HG03460 (cell line): Measurements from ENCODE around the gene GALNT9.

Experiments
- ATAC-seq: cut with Tn5 transposase; IDR thresholded peaks from one replicate; pipeline ENCODE4 v1.9.1; 2021; ENCODE audit not compliant: unreplicated experiment

The GALNT9 gene

GRCh38 chr12:132344601-132345000 is 15.2 kb upstream of the GALNT9 start:
- no peak for ATAC-seq

DNA sequence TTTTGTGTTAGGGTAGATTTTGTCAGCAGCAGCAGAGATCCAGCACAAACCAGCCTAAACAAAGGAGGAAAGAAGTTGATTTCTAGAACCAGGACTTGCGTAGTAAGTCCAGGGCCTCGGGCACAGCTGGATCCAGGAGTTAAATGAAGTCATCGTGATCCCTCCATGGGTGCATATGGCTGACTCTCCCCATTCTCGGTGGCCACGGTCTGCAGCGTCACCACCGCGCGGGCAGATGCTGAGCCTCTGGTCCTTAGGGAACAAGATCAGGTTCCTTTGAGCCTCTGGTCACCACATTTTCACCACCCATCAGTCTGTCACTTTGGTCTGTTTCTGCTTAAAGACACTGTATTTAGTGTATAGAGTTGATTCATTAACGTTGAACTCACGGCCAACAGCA is 14.8 kb upstream of the GALNT9 start:
- no peak for ATAC-seq

DNA sequence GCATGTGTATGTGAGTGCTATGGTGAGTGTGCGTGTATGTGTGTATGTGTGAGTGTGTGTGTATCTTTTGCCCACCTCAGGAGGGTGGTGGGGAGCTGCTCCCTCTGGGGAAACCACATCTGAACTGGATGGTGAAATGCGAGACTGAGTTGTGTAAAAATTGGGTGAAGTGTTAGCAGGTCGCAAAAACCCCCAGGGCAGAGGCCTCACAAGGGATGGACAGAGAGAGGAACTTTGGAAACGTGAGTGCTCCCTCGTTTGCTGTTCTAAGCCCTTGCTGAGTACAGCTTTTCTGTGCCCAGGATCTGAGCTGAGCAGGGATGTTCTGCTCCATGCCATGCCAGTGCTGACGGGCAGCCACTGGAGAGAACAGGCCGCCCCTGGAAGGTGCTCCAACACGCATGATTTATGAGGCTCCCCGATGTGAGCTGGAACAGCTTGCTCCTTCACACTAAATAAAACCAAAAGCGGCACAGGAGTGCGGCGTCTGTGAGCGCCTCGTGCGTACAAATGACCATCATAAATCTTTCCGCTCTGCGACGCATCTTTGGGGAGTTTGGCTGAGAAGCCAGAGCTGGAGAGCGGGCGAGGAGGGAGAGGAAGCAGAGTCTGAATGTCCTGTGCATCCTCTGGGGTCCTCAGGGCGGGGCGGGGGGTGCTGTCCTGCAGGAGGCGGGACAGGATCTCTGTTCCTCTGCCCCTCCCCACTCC is 14.1 kb upstream of the GALNT9 start:
- ATAC-seq: no peak

DNA sequence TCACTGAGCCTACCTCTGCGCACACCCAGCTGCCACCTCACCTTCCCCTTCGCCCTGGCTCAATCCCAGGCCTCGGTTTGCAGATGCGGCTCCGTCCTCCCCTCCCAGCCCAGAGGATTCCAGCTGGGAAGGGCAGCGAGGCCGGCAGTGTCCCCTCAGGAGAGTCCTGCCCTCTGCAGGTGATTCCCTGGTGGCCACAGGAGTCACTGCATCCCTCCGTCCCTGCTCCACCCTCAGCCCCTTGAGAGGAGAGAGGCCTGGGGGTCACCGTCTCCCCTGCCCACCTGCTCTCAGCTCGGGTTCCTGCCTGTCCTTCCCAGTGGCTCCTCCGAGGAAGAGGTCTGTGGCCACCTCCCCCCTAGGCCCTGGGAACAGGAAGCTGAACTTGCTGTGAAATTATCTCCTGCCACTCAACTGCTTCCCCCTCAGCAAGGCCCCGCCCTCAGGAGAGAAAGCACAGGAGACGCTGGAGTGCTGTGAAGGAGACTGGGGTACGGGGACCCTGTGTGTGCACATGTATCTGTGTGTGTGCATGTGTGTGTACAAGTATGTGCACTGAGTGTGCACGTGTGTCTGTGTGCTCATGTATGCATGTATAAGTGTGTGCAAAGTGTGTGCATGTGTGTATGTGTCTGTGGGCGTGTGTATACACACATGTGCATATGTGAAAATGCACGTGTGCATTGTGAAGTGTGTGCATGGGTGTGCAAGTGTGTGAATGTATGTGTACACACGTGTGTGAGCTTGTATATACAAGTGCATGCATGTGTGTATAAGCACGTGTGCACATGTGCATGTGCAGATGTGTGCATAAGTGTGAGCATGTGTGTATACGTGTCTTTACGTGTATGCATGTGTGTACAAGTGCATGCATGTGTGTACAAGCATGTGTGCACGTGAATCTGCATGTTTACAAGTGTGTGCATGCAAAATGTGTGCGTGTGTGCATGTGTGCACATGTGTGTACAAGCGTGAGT is 13.2 kb upstream of the GALNT9 start:
- no peak for ATAC-seq

- ATAC-seq: no peak
Measured at GRCh38 chr12:132341318-132342050, 12.1 kb upstream of the GALNT9 start.

- no peak for ATAC-seq
Measured at GRCh38 chr12:132340266-132341035, 11.1 kb upstream of the GALNT9 start.

GRCh38 chr12:132339856-132340255 is 10.5 kb upstream of the GALNT9 start:
- ATAC-seq: no peak

DNA sequence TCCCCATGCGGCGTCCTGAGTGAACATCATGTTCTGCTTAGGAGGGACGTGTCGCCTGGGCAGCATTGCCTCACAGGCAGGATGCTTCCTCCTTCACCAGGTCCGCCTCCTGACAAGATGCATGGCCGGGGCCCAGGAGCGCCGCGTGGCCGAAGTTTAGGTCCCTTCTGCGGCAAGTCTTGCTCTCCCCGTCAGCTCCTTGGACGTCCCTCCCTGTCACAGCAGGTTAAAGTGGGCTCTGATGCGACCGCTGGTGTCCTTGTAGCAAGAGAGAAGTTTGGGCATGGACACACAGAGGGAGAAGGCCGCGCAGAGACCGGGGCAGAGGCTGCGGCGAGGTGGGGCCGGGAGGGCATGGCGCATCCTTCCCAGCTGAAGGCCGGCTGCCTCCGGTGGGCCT is 9.4 kb upstream of the GALNT9 start:
- ATAC-seq: no peak

- ATAC-seq: no peak
Measured at GRCh38 chr12:132338311-132338710, 8.9 kb upstream of the GALNT9 start.

GRCh38 chr12:132337557-132337956 is 8.2 kb upstream of the GALNT9 start:
- no peak for ATAC-seq

DNA sequence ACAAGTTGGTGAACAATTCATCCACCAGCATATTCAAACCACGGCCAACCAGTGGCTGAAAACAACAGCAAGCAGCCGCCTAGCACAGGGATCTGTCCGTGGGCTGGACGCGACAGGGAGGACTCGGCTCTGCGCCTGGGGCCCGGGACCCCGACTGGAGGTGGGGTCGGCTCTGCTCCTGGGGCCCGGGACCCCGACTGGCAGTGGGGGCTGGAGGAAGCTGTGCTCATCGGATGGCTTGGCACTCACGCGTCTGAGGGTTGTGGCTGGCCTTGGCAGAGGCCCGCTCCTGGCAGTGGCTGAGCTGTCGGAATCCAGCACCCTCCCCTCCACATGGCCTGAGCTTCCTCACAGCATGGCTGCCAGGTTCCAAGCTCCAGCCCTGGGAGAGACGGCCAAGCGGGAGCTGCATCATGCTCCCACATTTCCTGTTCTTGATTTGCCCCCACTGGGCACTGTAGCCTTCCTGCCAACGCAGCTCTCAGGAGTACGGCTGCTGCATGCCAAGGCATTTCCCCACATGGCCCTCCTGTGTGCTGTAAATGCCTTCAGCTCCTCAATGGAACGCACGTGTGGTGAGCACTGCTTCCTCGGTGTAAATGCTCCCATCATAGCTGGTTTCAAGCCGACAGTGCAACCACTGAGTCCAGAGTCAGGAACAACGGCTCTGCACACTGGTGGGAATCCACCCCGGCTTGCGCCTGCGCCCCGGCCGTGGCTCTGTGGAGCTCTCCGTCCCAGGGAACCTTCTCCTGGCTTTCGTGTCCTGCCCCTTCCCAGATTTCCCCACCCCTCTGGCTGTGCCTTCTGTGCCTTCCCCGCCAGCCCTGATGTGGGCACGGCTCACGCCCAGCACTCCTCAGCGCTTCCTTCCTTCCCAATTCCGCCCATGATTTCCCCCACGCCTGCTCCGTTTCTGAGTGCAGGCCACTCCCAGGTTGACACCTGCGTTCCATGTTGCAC is 7.3 kb upstream of the GALNT9 start:
- no peak for ATAC-seq

DNA sequence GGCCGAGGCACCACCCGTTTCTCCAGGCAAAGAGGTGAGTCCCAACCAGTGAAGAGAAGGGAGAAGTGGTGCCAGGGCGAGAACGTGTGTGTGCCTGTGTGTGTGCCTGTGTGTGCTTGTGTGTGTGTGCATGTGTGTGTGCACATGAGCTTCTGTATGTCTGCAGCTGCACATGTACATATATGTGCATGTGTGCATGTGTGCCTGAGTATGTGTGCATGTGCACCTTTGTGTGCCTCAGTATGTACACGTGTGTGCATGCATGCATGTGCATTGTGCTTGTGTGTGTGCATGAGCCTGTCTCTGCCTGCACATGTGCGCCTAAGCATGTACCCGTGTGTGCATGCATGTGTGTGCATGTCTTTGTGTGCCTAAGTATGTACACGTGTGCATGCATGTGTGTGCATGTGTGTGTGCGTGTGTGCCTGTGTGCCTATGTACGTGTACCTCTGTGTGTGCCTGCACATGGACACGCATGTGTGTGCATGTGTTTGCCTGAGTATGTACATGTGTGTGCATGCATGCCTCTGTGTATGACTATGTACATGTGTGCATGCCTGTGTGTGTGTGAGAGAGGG is 5.9 kb upstream of the GALNT9 start:
- no peak for ATAC-seq

DNA sequence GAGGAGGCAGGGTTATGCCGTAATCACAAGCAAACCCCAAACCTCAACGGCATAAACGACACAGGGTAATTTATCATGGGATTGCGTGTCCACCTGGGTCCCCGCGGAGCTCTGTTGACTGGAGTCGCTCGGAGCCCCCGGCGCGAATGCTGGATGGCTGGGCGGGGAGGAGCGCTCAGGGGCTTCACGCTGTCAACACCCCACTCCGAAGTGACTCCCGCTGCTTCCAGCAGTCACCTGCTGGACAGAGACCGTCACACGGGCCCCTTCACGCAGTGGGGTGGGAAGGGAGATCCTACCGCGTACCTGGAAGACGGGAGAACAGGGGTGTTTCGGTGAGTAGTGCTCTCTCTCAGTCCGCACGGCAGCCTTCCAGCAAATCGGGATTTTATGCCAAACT is 4.4 kb upstream of the GALNT9 start:
- no peak for ATAC-seq

GRCh38 chr12:132333273-132333672 is 3.9 kb upstream of the GALNT9 start:
- ATAC-seq: no peak

DNA sequence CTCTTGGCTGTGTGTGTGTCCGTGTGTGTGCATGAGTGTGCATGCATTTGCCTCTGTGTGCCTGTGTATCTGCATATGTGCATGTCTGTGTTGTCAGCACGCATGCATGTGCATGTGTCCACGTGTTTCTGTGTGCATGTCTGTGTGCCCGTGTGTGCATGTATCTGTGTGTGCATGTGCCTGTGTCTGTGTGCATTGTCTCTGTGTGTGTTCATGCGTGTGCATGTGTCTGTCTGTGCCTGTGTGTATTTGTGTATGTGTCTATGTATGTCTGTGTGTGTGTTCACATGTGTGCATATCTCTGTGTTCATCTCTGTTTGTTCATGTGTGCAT is 1.1 kb upstream of the GALNT9 start:
- ATAC-seq: no peak

DNA sequence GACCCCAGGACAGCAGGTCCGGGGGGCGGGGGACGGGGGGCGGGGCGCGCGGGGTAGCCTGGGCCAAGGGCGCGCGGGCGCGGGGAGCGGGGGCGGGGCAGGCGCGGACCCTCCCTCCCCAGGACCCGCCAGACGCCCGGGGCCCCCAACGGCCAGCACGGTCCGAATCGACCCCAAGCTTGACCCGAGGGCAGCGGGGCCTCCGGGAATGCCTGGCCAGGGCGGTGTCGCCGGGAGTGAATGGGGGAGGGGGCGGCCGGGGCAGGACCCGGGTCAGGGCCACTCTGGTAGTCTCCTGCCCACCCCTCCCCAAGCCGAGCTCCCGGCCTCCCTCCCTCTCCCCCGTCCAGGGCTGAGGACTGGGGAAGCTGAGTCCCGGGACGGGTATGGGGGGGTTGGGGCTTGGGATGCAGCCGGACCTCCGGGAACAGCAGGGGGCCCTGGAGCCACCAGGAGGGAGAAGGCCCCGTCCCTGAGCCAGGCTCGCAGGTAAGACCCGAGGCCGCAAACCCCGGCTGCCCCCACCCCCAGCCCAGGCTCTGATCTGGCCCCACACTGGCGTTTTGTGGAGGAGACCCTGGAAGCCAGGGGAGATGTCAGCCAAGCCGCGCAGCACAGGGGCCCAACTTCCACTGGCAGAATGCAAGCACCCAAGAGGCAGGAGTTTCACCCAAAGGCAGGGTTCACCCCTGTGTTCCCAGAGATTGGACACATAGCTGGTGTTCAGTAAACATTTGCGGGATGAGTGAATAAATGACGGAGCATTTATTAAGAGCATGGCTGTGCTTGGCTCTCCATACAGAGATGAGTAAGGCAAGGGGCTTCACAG is 545 bp upstream of the GALNT9 start:
- ATAC-seq: no peak

DNA sequence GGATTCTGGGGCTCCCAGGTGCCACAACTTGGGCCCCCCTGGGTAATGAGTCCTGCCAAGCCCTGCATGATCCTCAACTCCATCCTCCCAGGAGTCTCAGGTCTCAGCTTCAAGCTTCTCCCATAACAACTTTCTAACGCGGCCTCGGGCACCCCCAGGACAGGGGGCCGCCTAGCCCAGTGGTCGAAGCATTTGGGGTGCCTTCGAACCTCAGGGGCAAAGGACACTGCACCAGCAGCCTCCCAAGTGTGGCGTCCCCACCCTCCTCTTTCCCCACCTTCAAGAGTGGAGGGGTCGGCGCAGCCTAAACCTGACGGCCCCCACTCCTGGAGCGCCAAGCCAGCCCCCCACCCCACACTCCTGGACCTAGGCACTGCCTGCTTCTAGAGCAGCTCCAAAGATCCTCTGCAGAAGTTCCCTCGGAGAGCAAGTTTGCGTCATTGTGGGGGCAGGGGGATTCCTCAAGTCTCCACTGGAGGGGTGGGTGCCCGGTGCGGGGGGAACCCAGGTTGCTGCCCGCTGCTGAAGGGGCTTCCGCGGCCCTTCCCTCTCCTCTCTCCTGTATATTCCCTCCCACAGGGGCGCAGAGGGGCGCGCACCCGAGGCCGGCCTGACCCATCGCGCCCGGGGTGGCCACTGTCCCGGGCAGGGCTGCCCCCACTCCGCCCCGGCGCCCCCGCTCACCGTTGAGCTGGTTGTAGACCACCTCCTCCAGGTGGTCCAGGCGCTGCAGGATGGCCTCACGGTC is 933 bp downstream of the GALNT9 start:
- ATAC-seq: no peak
